Activated effector memory CD4-positive, alpha-beta T cell treated with anti-CD3 and anti-CD28 coated beads, Interleukin-2, amount 50 U/mL, for 16 hours (primary cell): Measurements from ENCODE around the gene KIF21A.

Experiments used
- DNase-seq: peaks from one replicate; pipeline ENCODE4 v3.0.0-alpha.2; 2020

Gene KIF21A

DNA sequence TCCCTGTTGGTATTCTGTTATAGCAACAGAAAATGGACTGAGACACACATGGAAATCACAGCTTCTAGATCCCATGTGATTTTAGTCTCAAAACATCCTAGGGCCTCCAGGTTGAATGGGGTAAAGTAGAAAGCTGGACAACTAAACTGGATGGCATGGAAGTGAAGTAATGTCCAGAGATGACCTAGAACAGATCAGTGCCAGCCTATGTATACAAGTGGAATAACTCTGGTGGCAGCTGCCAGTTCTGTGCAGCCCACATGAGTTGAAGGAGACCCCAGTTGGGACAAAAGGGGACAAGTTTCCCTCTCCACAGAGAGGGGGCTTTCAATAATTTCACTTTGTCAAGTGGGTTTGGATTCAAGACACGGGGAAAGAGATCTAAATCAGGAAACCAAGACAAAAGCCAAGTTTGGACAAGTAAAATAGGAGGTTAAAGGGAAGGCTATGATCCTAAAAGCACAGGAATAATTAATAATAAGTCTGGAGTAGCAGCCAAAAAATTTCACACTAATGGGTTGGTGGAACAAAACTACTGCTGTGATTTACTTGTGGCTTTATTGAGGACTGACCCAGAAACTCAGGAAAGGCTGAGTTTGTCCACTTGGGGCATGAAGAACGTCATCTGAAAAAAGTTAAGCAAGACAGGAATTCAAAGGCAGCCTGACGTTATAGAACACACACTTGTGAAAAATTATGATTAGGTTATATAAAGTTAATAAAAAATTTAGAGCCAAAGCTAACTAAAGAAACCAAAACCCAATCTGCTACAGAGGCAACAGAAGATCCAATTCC is 11.7 kb downstream of the KIF21A start:
- DNase-seq = no peak

DNA sequence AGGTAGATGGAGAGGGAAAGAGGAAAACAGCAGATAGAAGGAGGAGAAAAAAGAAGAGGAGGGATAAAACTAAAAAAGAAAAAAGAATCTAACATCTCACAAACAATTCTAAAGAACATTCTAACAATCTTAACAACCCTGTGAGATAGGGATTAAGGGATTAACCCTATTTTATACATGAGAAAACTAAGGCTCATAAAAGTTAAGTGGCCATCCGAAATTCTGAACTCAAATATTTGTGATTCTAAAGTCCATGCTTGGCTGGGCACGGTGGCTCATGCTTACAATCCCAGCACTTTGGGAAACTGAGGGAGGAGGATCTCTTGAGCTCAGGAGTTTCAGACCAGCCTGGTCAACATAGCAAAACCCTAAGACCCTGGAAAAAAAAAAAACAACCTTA is 13.1 kb downstream of the KIF21A start:
- DNase-seq = no peak

DNA sequence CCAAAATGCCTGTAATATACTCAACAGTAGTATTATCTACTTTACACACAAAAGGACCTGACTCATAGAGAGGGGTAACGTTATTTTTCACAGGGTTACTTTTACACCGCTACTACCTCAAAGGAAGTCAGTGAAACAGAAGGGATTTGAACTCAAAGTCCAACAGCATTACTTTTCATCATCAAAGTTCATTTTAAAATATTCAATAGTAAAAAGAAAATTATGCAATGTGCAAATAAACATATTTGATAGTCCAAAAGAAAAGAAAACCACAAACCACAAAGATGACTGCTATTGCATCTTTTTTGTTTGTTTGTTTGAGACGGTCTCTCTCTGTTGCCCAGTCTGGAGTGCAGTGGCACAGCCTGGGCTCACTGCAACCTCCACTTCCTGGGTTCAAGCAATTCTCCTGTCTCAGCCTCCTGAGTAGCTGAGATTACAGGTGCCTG is 15.5 kb downstream of the KIF21A start:
- no peak for DNase-seq

DNA sequence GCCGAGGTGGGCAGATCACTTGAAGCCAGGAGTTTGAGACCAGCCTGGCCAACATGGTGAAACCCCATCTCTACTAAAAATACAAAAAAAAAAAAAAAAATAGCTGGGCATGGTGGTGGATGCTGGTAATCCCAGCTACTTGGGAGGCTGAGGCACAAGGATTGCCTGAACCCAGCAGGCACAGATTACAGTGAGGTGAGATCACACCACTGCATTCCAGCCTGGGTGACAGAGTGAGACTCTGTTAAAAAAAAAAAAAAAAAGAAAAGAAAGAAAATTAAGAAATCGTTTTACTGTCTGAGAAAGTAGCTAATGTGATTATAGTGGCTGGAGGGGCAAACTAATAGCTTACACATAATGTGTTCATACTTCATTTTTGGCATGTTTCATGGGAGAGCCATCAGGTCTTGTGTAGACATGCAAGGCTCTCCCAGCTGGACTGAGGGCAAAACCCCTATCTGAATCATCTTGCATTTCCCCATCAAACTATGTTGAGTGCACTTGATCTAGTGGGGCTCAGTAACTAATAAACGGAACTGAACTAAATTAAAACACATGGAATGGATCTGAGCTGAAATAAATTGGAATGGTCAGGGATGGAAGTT is 16.2 kb downstream of the KIF21A start:
- no peak for DNase-seq

DNA sequence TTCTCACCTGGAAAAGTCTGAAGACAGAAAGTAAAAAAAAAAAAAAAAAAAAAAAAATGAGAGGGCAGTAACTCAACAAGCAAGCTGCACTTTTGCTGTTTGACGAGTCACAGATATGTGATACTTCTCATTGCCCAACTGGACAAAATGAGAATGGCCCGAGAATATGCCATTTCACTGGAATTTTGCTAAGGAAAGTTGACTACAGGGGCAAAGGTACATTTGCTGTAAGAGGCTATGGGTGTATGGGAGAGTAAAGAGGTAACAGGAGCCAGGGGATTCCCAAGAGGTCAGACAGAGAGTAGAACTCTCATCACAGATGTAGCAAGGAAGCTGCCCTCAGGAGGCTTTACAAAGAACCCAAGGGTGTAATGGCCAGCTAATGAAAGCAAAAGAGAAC is 22.9 kb downstream of the KIF21A start:
- no peak for DNase-seq

DNA sequence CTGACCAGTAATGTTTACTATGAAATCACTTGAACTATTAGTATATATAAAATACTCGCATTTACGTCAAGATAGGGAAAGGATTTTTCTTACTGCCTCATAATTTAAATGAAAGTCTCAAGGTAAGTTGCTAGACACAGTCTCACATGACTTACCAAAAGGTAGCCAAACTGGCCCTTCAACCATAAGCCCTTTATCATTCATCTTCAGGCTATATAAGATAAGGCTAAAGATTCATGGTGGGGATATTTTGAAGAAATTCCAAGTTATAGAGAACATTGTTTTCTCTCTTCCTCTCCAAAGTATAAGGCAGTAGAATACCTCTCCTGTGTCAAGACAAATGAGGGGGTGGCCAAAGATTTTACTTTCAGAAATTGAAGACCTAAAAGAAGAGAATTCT is 23.4 kb downstream of the KIF21A start:
- no peak for DNase-seq

DNA sequence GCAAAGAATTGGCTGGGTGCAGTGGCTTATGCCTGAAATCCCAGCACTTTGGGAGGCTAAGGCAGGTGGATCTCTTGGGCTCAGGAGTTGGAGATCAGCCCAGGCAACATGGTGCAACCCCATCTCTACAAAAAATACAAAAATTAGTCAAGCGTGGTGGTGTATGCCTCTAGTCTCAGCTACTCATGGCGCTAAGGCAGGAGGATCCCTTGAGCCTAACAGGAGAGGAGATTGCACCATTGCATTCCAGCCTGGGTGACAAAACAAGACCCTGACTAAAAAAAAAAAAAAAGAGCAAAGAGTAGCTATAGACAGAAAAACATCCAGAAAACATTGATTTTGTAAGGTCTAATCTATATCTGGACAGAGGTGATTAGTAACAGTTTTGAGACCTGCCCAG is 25.0 kb downstream of the KIF21A start:
- DNase-seq = no peak

DNA sequence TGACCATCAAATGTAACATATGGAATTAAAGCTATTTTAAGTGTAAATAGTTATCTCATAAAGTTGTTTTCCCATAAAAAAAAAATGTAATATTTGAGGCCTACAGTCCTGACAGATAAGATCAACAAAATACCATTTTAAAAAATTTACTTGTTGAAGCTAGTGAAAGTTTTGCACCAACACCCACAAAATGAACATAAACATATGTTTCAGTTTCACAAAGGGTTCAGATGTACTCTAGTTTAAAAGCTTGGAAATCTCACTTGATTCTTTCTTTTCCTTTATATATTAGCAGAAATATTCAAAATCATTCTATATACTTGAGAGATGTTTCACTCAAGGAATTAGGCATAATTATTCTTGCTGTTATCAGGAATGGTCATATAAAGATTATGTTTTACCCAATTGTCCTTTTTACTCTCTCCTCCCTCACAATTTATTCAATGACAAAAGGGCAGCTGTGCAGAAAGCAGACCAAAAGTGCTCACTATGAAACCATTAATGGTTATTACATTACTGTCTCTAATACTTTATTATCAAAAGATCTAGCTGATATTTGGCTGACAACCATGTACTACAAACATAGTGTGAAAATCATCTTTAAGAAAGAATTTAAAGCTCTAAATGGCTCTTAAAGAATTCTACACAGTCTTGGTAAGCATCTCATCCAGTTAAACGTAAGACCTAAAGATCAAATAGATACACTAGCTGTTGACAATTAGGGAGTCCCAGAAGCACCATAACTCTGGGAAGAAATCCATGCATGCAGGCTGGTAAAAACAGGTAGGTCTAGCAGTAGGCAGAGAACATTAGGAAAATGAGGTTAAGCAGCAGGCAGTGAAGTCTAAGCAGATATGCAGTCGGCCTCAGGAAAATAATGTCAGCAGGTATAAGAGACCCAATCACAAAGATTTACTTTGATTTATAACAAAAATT is 28.8 kb downstream of the KIF21A start:
- DNase-seq = no peak

DNA sequence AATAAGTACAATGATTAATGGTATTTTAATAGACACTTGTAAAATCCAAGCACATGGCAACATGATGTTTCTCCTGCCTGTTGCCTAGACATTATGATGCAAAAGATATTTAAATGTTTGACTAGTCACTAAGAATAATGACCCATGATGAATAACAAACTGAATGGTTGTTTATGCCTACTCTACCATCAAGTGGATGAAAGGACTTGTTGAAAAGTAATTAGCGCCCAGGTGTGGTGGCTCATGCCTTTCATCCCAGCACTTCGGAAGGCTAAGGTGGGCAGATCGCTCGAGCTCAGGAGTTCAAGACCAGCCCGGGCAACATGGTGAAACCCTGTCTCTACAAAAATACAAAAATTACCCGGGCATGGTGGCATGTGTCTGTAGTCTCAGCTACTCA is 30.7 kb downstream of the KIF21A start:
- DNase-seq = no peak

DNA sequence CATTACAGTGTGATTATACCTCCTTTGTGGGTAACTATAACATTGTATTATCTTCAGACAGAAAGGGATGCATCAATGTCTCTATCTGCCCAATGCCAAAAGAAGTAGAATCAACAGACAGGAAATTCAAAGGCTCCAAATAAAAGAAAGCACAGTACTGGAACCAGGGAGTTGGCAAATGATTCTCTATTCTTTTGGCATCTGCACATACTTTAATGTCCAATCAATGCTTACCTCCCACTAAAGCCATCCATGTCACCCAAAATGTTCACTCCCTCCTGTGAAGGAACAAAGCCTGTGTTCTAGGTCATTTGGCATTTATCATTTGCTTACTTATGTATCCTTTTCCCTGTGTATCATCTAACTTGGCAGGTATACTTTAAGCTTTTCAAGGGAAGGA is 36.7 kb downstream of the KIF21A start:
- DNase-seq = no peak

DNA sequence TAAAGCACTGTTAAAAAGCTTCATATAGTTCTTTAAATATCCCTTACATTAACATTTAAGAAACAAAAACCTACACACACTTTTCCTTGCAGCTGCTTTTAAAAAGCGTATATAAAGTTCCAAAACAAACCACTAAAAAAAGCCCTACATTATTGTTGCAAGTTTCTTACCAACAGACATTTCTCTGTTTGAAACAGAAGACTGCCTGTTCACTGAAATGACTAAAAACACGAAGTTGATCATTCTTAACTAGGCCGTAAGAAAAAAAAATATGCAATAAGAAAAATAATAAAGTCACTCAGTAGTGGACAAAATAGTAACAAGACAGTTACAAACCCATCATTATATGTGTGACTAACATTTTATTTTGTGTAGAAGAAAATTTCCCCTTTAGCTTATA is 37.3 kb downstream of the KIF21A start:
- DNase-seq = no peak

DNA sequence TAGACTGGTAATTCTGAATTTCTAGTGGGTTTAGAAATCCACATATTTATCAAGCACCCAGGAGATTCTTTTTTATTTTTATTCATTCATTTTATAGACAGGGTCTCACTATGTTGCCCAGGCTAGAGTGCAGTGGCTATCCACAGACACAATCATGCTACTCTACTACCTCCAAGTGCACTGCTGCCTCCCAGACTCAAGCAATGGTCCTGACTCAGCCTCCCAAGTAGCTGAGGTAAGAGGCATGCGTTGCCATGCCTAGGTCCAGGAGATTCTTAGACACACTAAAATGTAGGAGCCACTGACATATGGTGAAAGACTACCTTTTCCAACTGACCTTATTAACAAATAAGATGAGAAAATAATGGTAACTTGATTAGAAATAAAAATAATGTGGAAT is 38.9 kb downstream of the KIF21A start:
- no peak for DNase-seq

DNA sequence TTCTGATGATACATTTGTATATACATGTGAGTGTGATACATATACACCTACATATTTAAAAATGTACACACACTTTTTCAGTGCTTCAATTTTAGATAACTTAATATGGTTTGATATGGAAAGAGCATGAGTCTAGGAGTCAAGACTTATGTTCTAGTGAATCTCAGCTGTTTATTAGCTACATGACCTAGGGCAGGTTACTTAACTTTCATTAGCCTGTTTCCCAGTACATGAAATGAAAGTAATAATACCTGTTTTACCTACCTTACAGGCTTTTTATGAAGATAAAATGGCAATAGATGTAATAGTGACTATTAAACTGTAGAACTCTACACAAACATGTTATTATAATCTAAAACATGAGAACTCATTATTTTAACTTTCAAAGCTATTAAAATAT is 39.5 kb downstream of the KIF21A start:
- DNase-seq = no peak

DNA sequence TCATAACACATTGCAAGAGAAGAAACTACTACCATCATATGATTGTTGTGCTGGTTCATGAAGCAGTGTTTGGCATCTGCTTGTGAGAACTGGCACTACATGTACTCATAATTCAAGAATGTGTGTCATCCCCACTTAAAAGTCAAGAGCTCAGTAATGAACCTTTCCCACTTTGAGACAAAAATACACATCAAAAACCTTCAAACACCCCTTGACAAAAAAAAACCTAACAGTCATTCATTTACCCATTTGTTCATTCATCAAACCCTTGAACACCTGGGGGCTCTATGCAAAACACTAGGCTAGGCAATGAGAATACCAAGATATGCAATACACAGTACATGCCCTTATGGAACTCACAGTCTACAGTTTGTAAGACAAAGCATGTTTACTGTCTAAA is 40.0 kb downstream of the KIF21A start:
- DNase-seq = no peak

DNA sequence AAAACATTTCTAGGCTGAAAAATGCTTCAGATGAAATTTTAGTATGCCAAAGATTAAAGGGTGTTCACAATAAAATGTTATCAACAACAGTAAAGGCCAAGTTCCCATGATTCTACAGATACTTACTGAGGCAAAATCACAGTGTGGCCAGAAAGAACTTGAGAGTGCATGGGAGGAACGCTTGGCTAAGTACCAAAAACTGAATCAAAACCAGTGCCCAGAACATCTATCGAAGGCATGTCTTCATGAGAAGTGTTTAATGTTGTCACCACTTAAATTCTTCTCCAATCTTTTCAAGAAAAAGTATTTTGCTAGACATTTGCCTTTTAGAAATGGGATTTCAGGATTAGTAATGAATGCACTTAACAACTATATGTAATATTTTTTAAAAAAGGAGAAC is 41.5 kb downstream of the KIF21A start:
- DNase-seq = no peak

DNA sequence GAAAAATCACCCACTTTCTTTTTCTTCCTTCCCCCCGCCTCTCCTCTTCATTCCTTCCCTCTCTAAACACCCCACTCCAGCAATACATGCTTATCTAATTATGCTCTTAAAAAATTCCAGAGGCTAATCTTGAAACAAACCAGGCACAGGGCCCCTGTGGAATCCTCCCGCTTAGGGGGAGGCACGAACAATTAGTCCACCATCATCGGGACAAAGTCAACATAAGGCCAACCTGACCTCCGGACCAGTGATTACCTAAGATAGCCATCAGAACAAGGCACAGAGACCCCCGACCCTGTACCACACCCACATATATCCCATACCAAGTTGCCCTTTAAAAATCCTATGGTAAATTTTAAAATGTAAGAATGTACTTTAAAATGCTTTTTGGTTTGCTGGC is 47.1 kb downstream of the KIF21A start:
- DNase-seq = no peak

DNA sequence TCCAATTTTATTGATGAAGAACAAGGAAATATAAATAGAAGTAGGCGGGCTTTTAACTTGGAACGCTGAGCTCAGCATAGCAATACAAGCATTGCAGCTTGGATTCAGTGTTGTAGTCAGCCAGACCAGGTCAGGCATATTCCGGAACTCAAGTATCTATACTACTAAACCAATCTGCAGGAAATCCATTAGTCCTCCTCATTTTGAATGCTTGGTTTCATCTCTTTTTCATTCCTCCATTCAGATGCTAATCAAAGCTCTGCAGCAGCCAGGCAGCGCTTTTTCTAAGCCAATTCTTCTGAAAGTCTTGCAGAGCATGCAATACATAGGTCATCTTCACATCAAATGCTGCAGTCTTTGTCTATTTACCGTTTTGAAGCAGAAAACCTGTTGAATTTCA is 49.0 kb downstream of the KIF21A start:
- DNase-seq = no peak

DNA sequence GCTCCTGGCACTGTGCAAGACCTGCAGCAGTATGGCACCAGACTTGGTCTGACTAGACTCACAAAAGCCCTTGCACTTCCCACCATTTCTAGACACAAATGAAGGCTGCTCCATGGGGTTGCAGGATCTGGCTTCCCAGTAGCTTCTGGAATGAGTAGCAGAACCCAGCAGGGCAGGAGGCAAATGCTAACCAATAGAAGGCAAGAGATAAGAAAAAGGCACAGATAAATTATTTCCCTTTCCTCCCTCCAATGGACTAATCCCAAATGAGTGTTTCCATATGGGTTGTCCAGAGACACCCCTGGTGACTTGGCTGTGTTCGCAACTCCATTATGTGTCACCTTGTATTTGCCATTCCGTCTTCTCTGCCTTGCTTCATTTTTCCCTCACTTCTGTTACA is 49.7 kb downstream of the KIF21A start:
- DNase-seq = no peak

DNA sequence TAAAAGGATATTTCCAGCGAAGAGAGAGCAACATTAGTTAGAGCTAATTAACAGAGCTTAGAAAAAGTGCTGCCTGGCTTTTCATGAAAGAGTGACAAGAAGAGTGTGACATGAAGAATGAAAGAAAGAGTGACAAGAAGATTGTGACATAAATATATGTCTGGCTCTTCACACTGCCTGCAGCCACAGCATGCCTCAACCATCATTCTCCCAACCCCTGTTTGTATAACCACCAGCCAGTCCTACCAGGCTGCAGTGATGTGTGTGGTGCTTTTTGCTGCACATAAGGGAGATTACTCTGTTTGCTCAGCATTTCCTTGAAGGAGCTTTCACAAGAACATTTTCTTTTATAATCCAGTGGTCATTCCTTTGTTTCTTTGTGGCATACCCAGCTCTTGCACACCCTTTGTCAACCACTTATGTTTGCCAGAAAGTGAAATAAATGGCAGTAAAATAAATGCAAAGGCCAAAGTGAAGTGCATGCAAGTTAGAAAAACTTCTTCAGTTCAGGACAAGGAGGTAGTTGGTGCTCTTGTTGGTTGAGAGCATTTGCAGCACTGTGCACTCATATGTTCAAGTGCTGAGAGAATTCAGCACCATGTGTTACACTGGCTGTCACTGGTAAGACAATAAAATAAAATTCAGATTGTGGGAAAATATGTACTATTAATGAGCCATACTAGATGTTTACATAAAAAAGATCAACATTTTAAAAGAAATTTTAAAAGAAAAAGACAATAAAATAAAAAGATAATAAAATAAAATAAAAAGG is 50.6 kb downstream of the KIF21A start:
- no peak for DNase-seq

DNA sequence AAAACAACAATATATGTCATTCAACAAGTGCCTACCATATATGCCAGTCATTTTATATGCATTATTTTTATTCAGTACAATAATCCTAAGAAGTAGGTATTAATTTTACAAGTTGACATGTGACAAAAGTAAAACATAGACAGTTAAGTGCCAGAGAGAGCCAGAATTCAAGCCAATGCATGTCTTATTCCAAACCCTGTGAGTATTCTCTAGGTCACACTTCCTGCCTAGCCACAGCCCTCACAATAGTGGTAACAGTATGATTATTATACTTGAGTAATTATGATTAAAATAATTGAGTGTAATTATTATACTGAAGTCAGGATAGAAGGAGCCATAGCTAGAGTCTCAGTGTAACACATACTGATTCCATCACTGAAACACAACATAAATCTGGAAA is 52.2 kb downstream of the KIF21A start:
- DNase-seq = no peak

DNA sequence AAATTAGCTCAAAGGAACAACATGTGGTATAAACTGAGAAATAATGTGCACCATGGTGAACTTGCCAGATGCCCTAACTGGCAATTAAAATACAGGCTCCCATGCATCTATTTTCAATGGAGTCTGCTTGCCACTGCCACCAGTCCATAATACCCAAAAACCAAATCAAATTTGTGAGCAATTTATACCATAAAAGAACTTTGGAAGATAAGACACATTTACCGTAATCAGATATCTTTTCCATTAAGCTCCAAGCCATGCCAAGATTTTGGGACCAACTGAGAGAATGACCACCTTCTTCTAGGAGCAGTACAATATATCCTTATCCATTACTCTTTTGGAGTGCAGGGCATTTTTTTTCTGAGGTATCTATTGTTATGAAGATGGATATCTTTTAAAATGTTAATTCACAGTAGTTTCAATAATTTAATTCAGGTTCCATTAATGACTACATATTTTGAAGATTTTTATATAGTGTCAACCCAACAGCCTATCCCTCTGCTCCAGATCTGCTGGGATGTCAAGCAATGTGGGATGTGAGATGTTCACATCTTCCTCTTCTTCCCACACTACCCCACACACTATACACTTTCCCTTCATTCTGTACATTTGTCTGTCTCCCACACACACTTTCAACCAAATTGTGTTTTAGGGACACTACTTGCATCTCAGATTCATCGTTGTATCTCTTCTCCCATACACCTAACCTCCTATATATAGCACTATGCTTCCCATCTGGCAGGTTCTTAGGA is 53.3 kb downstream of the KIF21A start:
- no peak for DNase-seq

DNA sequence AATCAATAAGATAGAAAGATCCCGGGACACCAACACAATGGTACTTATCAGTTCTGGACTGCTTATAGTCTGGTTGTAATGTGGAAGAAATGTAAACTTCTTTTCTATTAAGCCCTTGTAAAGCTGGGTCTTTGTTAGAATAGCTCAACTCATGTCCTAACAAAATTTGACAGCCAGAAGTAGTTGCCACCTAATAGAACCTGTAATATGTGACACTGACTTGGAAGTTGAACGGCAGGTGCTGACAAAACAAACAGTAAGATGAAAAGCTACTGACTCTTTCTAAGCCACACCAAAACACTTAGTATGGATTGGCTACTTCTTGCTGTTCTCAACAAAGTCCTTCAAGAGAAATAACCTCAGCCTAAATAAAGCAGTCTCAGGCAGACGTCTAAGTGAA is 56.6 kb downstream of the KIF21A start:
- DNase-seq = no peak
